ENCODE results near the gene NCAPD2.

NCAPD2 gene

DNA sequence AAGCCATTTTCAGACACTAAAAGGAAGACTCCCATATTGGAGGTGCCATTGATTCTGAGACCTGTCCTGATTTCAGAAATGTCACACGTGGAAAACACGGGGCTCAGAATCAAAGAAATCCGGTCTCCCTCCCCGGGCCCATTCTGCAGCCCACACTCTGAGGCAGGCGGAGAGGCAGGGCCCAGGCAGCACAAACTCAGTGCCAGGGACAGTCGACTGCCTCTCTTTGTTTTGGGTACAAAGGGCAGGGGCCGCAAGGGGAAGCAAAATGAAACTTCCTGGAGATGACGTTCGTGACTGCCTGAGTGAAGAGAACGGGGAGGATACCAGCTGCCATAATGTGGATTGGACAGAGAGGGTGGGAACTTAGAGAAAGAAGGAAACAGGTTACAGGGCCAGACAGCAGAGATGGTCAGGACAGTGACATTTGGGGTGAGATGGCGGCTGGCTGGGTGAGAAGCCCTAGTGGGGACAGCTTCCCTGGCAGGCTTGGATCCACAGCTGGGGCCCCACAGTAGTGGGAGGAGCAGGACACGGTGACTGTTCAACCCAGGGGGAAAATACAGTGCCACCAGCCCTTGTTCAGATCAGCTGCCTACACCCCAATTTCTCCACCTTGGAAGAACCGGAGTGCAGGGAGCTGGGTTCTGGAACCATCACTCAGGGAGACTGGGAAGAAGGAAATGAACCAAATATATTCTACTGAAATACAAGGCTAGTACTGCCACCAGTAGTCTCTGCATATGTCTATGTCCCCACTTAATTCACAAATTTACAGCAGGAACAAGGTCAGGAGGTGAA is 48.5 kb downstream of the NCAPD2 start:
- Histone ChIP-seq H3K9me3 (ENCODE audit: control insufficient read depth, insufficient read depth, low read length) (no peaks in the 10 kb centered on the region), H3K27me3 (ENCODE audit: control insufficient read depth, insufficient read depth, low read length) (no peaks in the 10 kb centered on the region), H3K4me3 (ENCODE audit: low read length) (no peak overlapping the region), H3K36me3 (ENCODE audit: control insufficient read depth, insufficient read depth, low read length) (peaks cover 16% of the 10 kb centered on the region), H3K27ac (ENCODE audit: low read length) (no peak overlapping the region), H3K4me1 (ENCODE audit: control insufficient read depth, insufficient read depth, low read length) (peaks cover 8% of the 10 kb centered on the region; the same call in 1 of the 2 replicates)
- no CpG with 5 or more reads among the region's 13 CpGs for WGBS (ENCODE audit: insufficient coverage, insufficient read length)
- DNase-seq (ENCODE audit: low read depth, low spot score), result no peak

- H3K9me3 ChIP-seq (ENCODE audit: control insufficient read depth, insufficient read depth, low read length), result no peaks in the 10 kb centered on the region
- no CpG with 5 or more reads among the region's 10 CpGs for WGBS (ENCODE audit: insufficient coverage, insufficient read length)
- H3K27ac ChIP-seq (ENCODE audit: low read length), result no peak overlapping the region
- no peak overlapping the region for H3K4me3 ChIP-seq (ENCODE audit: low read length)
- H3K27me3 ChIP-seq (ENCODE audit: control insufficient read depth, insufficient read depth, low read length), result no peaks in the 10 kb centered on the region
- peaks cover 4% of the 10 kb centered on the region; the same call in 1 of the 2 replicates for H3K4me1 ChIP-seq (ENCODE audit: control insufficient read depth, insufficient read depth, low read length)
- no peak for DNase-seq (ENCODE audit: low read depth, low spot score)
- peaks cover 8% of the 10 kb centered on the region for H3K36me3 ChIP-seq (ENCODE audit: control insufficient read depth, insufficient read depth, low read length)
These were observed 52.1 kb downstream of the NCAPD2 start for GRCh38 chr12:6546016-6546415.

- Histone ChIP-seq H3K4me3 (ENCODE audit: low read length) (no peak overlapping the region), H3K9me3 (ENCODE audit: control insufficient read depth, insufficient read depth, low read length) (no peaks in the 10 kb centered on the region), H3K36me3 (ENCODE audit: control insufficient read depth, insufficient read depth, low read length) (peaks cover 8% of the 10 kb centered on the region), H3K4me1 (ENCODE audit: control insufficient read depth, insufficient read depth, low read length) (no peaks in the 10 kb centered on the region; the same call in 1 of the 2 replicates), H3K27ac (ENCODE audit: low read length) (no peak overlapping the region), H3K27me3 (ENCODE audit: control insufficient read depth, insufficient read depth, low read length) (no peaks in the 10 kb centered on the region)
- DNase-seq (ENCODE audit: low read depth, low spot score), result no peak
- no CpG with 5 or more reads among the region's 1 CpG for WGBS (ENCODE audit: insufficient coverage, insufficient read length)
These were observed 53.7 kb downstream of the NCAPD2 start for GRCh38 chr12:6547566-6547965.

DNA sequence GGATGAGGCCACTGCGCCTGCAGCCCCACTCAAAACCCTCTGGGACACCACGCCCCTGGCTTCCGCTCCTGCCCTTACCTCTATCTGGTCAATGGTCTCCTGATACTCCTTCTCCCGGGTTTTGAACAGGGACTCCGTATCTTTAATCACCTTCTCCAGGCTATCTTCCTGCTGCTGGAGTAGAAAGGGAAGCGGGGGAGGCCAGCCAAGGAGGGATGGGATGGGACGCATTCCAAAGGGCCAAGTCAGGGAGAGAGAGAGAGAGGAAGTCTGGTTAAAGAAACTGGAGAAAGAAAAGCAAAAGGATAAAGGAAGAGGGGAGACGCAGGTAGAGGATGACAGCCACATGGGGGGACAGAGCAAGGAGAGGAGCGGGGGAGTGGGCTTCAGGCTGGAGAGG is 54.1 kb downstream of the NCAPD2 start:
- Histone ChIP-seq H3K27ac (ENCODE audit: low read length) (no peak overlapping the region), H3K9me3 (ENCODE audit: control insufficient read depth, insufficient read depth, low read length) (no peaks in the 10 kb centered on the region), H3K36me3 (ENCODE audit: control insufficient read depth, insufficient read depth, low read length) (peaks cover 8% of the 10 kb centered on the region), H3K4me3 (ENCODE audit: low read length) (no peak overlapping the region), H3K27me3 (ENCODE audit: control insufficient read depth, insufficient read depth, low read length) (no peaks in the 10 kb centered on the region), H3K4me1 (ENCODE audit: control insufficient read depth, insufficient read depth, low read length) (no peaks in the 10 kb centered on the region; the same call in 1 of the 2 replicates)
- no CpG with 5 or more reads among the region's 9 CpGs for WGBS (ENCODE audit: insufficient coverage, insufficient read length)
- DNase-seq (ENCODE audit: low read depth, low spot score), result no peak

DNA sequence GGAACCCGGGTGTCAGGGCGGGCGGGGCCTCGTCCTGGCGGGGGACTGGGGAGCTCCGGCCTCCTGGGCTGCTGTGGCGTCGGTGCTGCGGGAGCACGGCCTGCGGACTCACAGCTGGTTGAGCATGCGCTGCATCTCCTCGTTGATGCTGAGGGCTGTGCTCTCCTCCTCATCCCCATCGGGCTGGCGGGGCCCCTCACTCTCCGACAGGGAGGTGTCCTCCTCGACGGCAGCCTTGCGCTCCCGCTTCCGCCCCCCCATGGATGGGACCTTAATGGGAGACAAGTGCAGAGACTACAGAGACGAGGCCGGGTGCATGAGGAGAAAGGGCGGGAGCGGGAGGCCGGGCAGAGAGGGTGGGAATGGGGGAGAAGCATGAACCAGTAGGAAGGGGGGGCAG is 54.7 kb downstream of the NCAPD2 start:
- Histone ChIP-seq H3K4me3 (ENCODE audit: low read length) (no peak overlapping the region), H3K4me1 (ENCODE audit: control insufficient read depth, insufficient read depth, low read length) (no peaks in the 10 kb centered on the region; the same call in 1 of the 2 replicates), H3K9me3 (ENCODE audit: control insufficient read depth, insufficient read depth, low read length) (no peaks in the 10 kb centered on the region), H3K27ac (ENCODE audit: low read length) (no peak overlapping the region), H3K36me3 (ENCODE audit: control insufficient read depth, insufficient read depth, low read length) (peaks cover 8% of the 10 kb centered on the region), H3K27me3 (ENCODE audit: control insufficient read depth, insufficient read depth, low read length) (no peaks in the 10 kb centered on the region)
- no peak for DNase-seq (ENCODE audit: low read depth, low spot score)
- no CpG with 5 or more reads among the region's 26 CpGs for WGBS (ENCODE audit: insufficient coverage, insufficient read length)

- Histone ChIP-seq H3K4me3 (ENCODE audit: low read length) (no peak overlapping the region), H3K4me1 (ENCODE audit: control insufficient read depth, insufficient read depth, low read length) (no peaks in the 10 kb centered on the region; the same call in 1 of the 2 replicates), H3K36me3 (ENCODE audit: control insufficient read depth, insufficient read depth, low read length) (peaks cover 8% of the 10 kb centered on the region), H3K27ac (ENCODE audit: low read length) (no peak overlapping the region), H3K27me3 (ENCODE audit: control insufficient read depth, insufficient read depth, low read length) (no peaks in the 10 kb centered on the region), H3K9me3 (ENCODE audit: control insufficient read depth, insufficient read depth, low read length) (no peaks in the 10 kb centered on the region)
- WGBS (ENCODE audit: insufficient coverage, insufficient read length), result no CpG with 5 or more reads among the region's 15 CpGs
- DNase-seq (ENCODE audit: low read depth, low spot score), result no peak
These were observed 55.2 kb downstream of the NCAPD2 start for GRCh38 chr12:6548966-6549683.

- no peak for DNase-seq (ENCODE audit: low read depth, low spot score)
- Histone ChIP-seq H3K27ac (ENCODE audit: low read length) (no peak overlapping the region), H3K4me3 (ENCODE audit: low read length) (no peak overlapping the region), H3K9me3 (ENCODE audit: control insufficient read depth, insufficient read depth, low read length) (no peaks in the 10 kb centered on the region), H3K36me3 (ENCODE audit: control insufficient read depth, insufficient read depth, low read length) (peaks cover 8% of the 10 kb centered on the region), H3K27me3 (ENCODE audit: control insufficient read depth, insufficient read depth, low read length) (no peaks in the 10 kb centered on the region), H3K4me1 (ENCODE audit: control insufficient read depth, insufficient read depth, low read length) (no peaks in the 10 kb centered on the region; the same call in 1 of the 2 replicates)
- no CpG with 5 or more reads among the region's 18 CpGs for WGBS (ENCODE audit: insufficient coverage, insufficient read length)
These were observed 55.8 kb downstream of the NCAPD2 start for GRCh38 chr12:6549684-6550151.

GRCh38 chr12:6550294-6551062 is 56.6 kb downstream of the NCAPD2 start:
- Histone ChIP-seq H3K9me3 (ENCODE audit: control insufficient read depth, insufficient read depth, low read length) (no peaks in the 10 kb centered on the region), H3K36me3 (ENCODE audit: control insufficient read depth, insufficient read depth, low read length) (peaks cover 8% of the 10 kb centered on the region), H3K27me3 (ENCODE audit: control insufficient read depth, insufficient read depth, low read length) (no peaks in the 10 kb centered on the region), H3K27ac (ENCODE audit: low read length) (no peak overlapping the region), H3K4me1 (ENCODE audit: control insufficient read depth, insufficient read depth, low read length) (no peaks in the 10 kb centered on the region; the same call in 1 of the 2 replicates), H3K4me3 (ENCODE audit: low read length) (no peak overlapping the region)
- WGBS (ENCODE audit: insufficient coverage, insufficient read length), result no CpG with 5 or more reads among the region's 24 CpGs
- DNase-seq (ENCODE audit: low read depth, low spot score), result no peak

- WGBS (ENCODE audit: insufficient coverage, insufficient read length), result no CpG with 5 or more reads among the region's 18 CpGs
- Histone ChIP-seq H3K27ac (ENCODE audit: low read length) (no peak overlapping the region), H3K4me3 (ENCODE audit: low read length) (no peak overlapping the region), H3K4me1 (ENCODE audit: control insufficient read depth, insufficient read depth, low read length) (no peaks in the 10 kb centered on the region; the same call in 1 of the 2 replicates), H3K27me3 (ENCODE audit: control insufficient read depth, insufficient read depth, low read length) (no peaks in the 10 kb centered on the region), H3K36me3 (ENCODE audit: control insufficient read depth, insufficient read depth, low read length) (peaks cover 6% of the 10 kb centered on the region), H3K9me3 (ENCODE audit: control insufficient read depth, insufficient read depth, low read length) (no peaks in the 10 kb centered on the region)
- DNase-seq (ENCODE audit: low read depth, low spot score), result no peak
These were observed 57.2 kb downstream of the NCAPD2 start for GRCh38 chr12:6551063-6551461.
